HepG2 (cell line): ENCODE results near the gene CBLN1. TPM values are rescaled to one million over a fixed set of nuclear protein-coding genes. Genes with fewer than 3 reads are reported as not detected.

ENCODE experiments used
- ATAC-seq: fragments of 200-7000 bp; cut with Tn5 transposase; 3 replicates; pipeline ENCODE4 v1.9.1; 2020; ENCODE audit warnings: mild to moderate bottlenecking, moderate library complexity
- BruUV-seq: library from RNA; stranded (reverse); fragments of 400-500 nt; replicated peaks from 2 replicates; lab custom pipeline; 2021; lab: Mats Ljungman, UMichigan
- CTCF ChIA-PET: fragments of 300-600 bp; formaldehyde crosslinking; extraction: SDS; loops from one replicate; lab custom pipeline; 2021; ENCODE audit warnings: low total read pairs, inconsistent platforms, low intra/inter-chr PET ratio; lab: Yijun Ruan, JAX
- POLR2A ChIA-PET: fragments of 350-600 bp; sonication (Branson Sonifier 250); formaldehyde crosslinking; loops from one replicate; lab custom pipeline; 2020; ENCODE audit warnings: antibody characterized with exemption, inconsistent platforms; lab: Yijun Ruan, JAX
- DNase-seq: peaks from one replicate; pipeline ENCODE4 v3.0.0-alpha.2; 2015; ENCODE audit warnings: low spot score
- FAIRE-seq: peaks from 3 replicates; lab custom pipeline; 2011; peaks lifted over from hg19 to GRCh38; lab: Jason Lieb, UNC
- H2AFZ ChIP-seq: one replicate; pipeline ENCODE4 v1.6.1; 2011; ENCODE audit warnings: low read length, inconsistent platforms
- H3K27ac ChIP-seq: fragments of 300-600 bp; 3 replicates; pipeline ENCODE4 v1.8.0; 2011; ENCODE audit warnings: mixed run types, mild to moderate bottlenecking, mixed read lengths, low read length, inconsistent platforms; ENCODE audit not compliant: insufficient read depth; ENCODE audit errors: extremely low read length
- H3K27me3 ChIP-seq, 2 experiments: fragments of 200-600 bp in 1 of 2; 2 replicates in 1 of 2; 3 replicates in 1 of 2; pipeline versions ENCODE4 v1.6.0 to v1.8.0; 2011; ENCODE audit warnings: low read length in 2 of 2, mild to moderate bottlenecking in 2 of 2, moderate library complexity in 2 of 2, inconsistent platforms in 1 of 2; ENCODE audit not compliant: insufficient read depth in 2 of 2, control insufficient read depth in 1 of 2
- H3K36me3 ChIP-seq, 2 experiments: fragments of 200-600 bp in 1 of 2; replicated peaks in 1 of 2; 2 replicates in 1 of 2; 3 replicates in 1 of 2; pipeline versions ENCODE4 v1.5.1 to v1.8.0; 2011; ENCODE audit warnings: low read length in 2 of 2, inconsistent platforms in 1 of 2; ENCODE audit not compliant: insufficient read depth in 2 of 2, control insufficient read depth in 1 of 2
- H3K4me1 ChIP-seq: 2 replicates; pipeline ENCODE4 v1.5.1; 2012; ENCODE audit warnings: low read length, inconsistent platforms; ENCODE audit not compliant: insufficient read depth
- H3K4me2 ChIP-seq: 2 replicates; pipeline ENCODE4 v1.6.0; 2011; ENCODE audit warnings: low read depth, low read length, inconsistent platforms
- H3K4me3 ChIP-seq, 3 experiments: fragments of 200-600 bp in 1 of 3; sonication (generic), shearing (Covaris generic) in 1 of 3; replicated peaks in 1 of 3; 2 replicates each; pipeline ENCODE4 v1.5.1; 2011 to 2016; ENCODE audit warnings: low read length in 3 of 3, inconsistent platforms in 2 of 3, low read depth in 2 of 3, mild to moderate bottlenecking in 2 of 3, control low read depth in 1 of 3, mixed read lengths in 1 of 3; ENCODE audit not compliant: insufficient read depth in 1 of 3
- H3K79me2 ChIP-seq: one replicate; pipeline ENCODE4 v1.6.1; 2011; ENCODE audit warnings: low read length, inconsistent platforms; ENCODE audit not compliant: insufficient read depth
- H3K9ac ChIP-seq: 2 replicates; pipeline ENCODE4 v1.6.0; 2011; ENCODE audit warnings: mild to moderate bottlenecking, low read depth, low read length, inconsistent platforms; ENCODE audit not compliant: insufficient read depth
- H3K9me3 ChIP-seq: 2 replicates; pipeline ENCODE4 v1.5.1; 2012; ENCODE audit warnings: mild to moderate bottlenecking, low read length
- H4K20me1 ChIP-seq: 2 replicates; pipeline ENCODE4 v1.6.0; 2011; ENCODE audit warnings: inconsistent platforms, mild to moderate bottlenecking, low read length, moderate library complexity; ENCODE audit not compliant: insufficient read depth
- CBX5 ChIP-seq: sonication (generic); formaldehyde crosslinking; IDR thresholded peaks from 2 replicates; pipeline ENCODE4 v1.4.0; 2020; ENCODE audit warnings: missing genetic modification reagents, borderline replicate concordance
- MXD3 ChIP-seq: IDR thresholded peaks from 2 replicates; pipeline ENCODE4 v1.6.1; 2016; ENCODE audit warnings: mild to moderate bottlenecking, missing biosample characterization, missing genetic modification reagents
- NAIF1 ChIP-seq: sonication (generic); formaldehyde crosslinking; IDR thresholded peaks from 2 replicates; pipeline ENCODE4 v1.5.0; 2020; ENCODE audit warnings: mild to moderate bottlenecking, missing genetic modification reagents, borderline replicate concordance
- PRDM15 ChIP-seq: sonication (generic); formaldehyde crosslinking; IDR thresholded peaks from 2 replicates; pipeline ENCODE4 v1.4.0; 2020; ENCODE audit warnings: missing genetic modification reagents
- PRPF4 ChIP-seq: fragments of 200-400 bp; formaldehyde crosslinking; IDR thresholded peaks from 2 replicates; pipeline ENCODE4 v1.6.1; 2016; ENCODE audit warnings: low read length, low read depth; ENCODE audit not compliant: poor library complexity, severe bottlenecking
- TBX3 ChIP-seq: fragments of 450-650 bp; IDR thresholded peaks from 2 replicates; pipeline ENCODE4 v1.6.1; 2017; ENCODE audit warnings: antibody characterized with exemption, mild to moderate bottlenecking, inconsistent platforms, borderline replicate concordance
- TERF1 ChIP-seq: sonication (generic); formaldehyde crosslinking; IDR thresholded peaks from 2 replicates; pipeline ENCODE4 v1.8.0; 2022; ENCODE audit warnings: mild to moderate bottlenecking, missing genetic modification reagents, moderate library complexity
- TOPORS ChIP-seq: sonication (generic); formaldehyde crosslinking; IDR thresholded peaks from 2 replicates; pipeline ENCODE4 v1.8.0; 2023; ENCODE audit warnings: mild to moderate bottlenecking, missing genetic modification reagents
- ZBTB46 ChIP-seq: sonication (generic); formaldehyde crosslinking; IDR thresholded peaks from 2 replicates; pipeline ENCODE4 v1.4.0; 2020; ENCODE audit warnings: mild to moderate bottlenecking, missing genetic modification reagents, borderline replicate concordance
- ZFP62 ChIP-seq: sonication (generic); formaldehyde crosslinking; IDR thresholded peaks from 2 replicates; pipeline ENCODE4 v1.4.0; 2020; ENCODE audit warnings: missing genetic modification reagents
- ZKSCAN1 ChIP-seq: fragments of 150-350 bp; IDR thresholded peaks from 2 replicates; pipeline ENCODE4 v1.6.1; 2014; ENCODE audit warnings: low read length
- ZNF430 ChIP-seq: sonication (generic); formaldehyde crosslinking; IDR thresholded peaks from 2 replicates; pipeline ENCODE4 v1.9.0; 2021; ENCODE audit warnings: mild to moderate bottlenecking, missing genetic modification reagents
- ZNF570 ChIP-seq: sonication (generic); formaldehyde crosslinking; IDR thresholded peaks from 2 replicates; pipeline ENCODE4 v1.4.0; 2020; ENCODE audit warnings: mild to moderate bottlenecking, missing genetic modification reagents, borderline replicate concordance
- ZNF576 ChIP-seq: sonication (generic); formaldehyde crosslinking; IDR thresholded peaks from 2 replicates; pipeline ENCODE4 v1.4.0; 2020; ENCODE audit warnings: mild to moderate bottlenecking, missing genetic modification reagents
- ZNF780A ChIP-seq: sonication (generic); formaldehyde crosslinking; IDR thresholded peaks from 2 replicates; pipeline ENCODE4 v1.8.0; 2022; ENCODE audit warnings: mild to moderate bottlenecking, missing genetic modification reagents, moderate library complexity
- ZNF781 ChIP-seq: sonication (generic); formaldehyde crosslinking; IDR thresholded peaks from 2 replicates; pipeline ENCODE4 v1.5.1; 2020; ENCODE audit warnings: borderline replicate concordance, mild to moderate bottlenecking, missing genetic modification reagents; ENCODE audit errors: not compliant biosample characterization
- WGBS: methylation state at CpG from one replicate; pipeline ENCODE4 v1.1.6; 2017; ENCODE audit warnings: low lambda C conversion rate; 5-methylcytosine and 5-hydroxymethylcytosine counted together
- in situ Hi-C: cut with HindIII; loops from 2 replicates; pipeline ENCODE4 v1.10.0; 2017; ENCODE audit warnings: low pct_unique_long_range_greater_than_20kb; ENCODE audit not compliant: extremely low pct_ligation_motif_present
- intact Hi-C: fragments of 100-400 bp; cut with micrococcal nuclease; formaldehyde crosslinking; loops from one replicate; pipeline ENCODE4 v1.10.0; 2022; ENCODE audit not compliant: unreplicated experiment
- polyA plus RNA-seq, 8 experiments: library from polyadenylated mRNA; depleted of rRNA in 3 of 8; stranded (reverse) in 7 of 8; unstranded in 1 of 8; fragments of >200 nt; fragmentation: Illumina TruSeq in 4 of 8; extraction: Trizol in 4 of 8; gene quantifications; 2 replicates each; pipeline versions ENCODE4 v1.2.1 to v1.2.3, GENCODE V29; 2011 to 2016; ENCODE audit warnings: low read depth in 4 of 8, missing spikeins in 1 of 8, mixed read lengths in 1 of 8; ENCODE audit not compliant: insufficient read depth in 1 of 8
- total RNA-seq, 5 experiments: library from RNA; depleted of rRNA; stranded (reverse); fragments of >200 nt; fragmentation: Illumina TruSeq; extraction: Trizol; gene quantifications; 2 replicates each; pipeline ENCODE4 v1.2.3, GENCODE V29; 2016; ENCODE audit warnings: low read depth in 1 of 5

The CBLN1 gene
- total and polyA plus RNA-seq, 2 of the 13 experiments (the other 11 are each of a cell fraction or from before 2014, with no cell fraction given), result not detected

GRCh38 chr16:49277766-49278566 lies 3.7 kb downstream of the CBLN1 start:
- Histone ChIP-seq H4K20me1 (no peaks in the 10 kb centered on the region), H3K4me3 (no peak overlapping the region), H3K36me3 (no peaks in the 10 kb centered on the region), H3K79me2 (no peaks in the 10 kb centered on the region), H3K4me2 (no peak overlapping the region), H3K9me3 (no peaks in the 10 kb centered on the region), H2AFZ (no peak overlapping the region), H3K9ac (no peak overlapping the region), H3K27me3 (peaks cover 7 to 87% of the 10 kb centered on the region in 2 experiments; a peak in 4 of 5 replicates), H3K27ac (no peak overlapping the region), H3K4me1 (no peaks in the 10 kb centered on the region)
- 47% methylated on average over 49 of the region's 49 CpGs for WGBS
- in situ Hi-C loops (no loop called here), intact Hi-C loops (no loop called here)
- POLR2A ChIA-PET, result no interaction called here
- FAIRE-seq, result no peak
- no peak for TF ChIP-seq MXD3 (CRISPR knock-in tag)
- TF ChIP-seq TOPORS, result no peak
- TF ChIP-seq PRDM15 (CRISPR knock-in tag), result no peak
- no peak for TF ChIP-seq ZNF781 (CRISPR knock-in tag)
- no peak for TF ChIP-seq ZNF570 (CRISPR knock-in tag)
- TF ChIP-seq ZKSCAN1, result no peak
- TF ChIP-seq TERF1 (CRISPR knock-in tag), result no peak
- TF ChIP-seq TBX3, result no peak
- TF ChIP-seq PRPF4, result no peak
- TF ChIP-seq ZNF780A, result no peak
- TF ChIP-seq NAIF1 (CRISPR knock-in tag), result no peak
- TF ChIP-seq CBX5 (CRISPR knock-in tag), result no peak
- TF ChIP-seq ZBTB46 (CRISPR knock-in tag), result no peak
- TF ChIP-seq ZNF430 (CRISPR knock-in tag), result no peak
- no peak for TF ChIP-seq ZFP62
- TF ChIP-seq ZNF576 (CRISPR knock-in tag), result no peak
- DNase-seq, result no peak
- no peak for ATAC-seq
- no TSS peak for BruUV-seq
- CTCF ChIA-PET, result no interaction called here
